ENCODE results near the gene PDIA5. TPM values are rescaled to one million over a fixed set of nuclear protein-coding genes. Genes with fewer than 3 reads are reported as not detected.

Gene PDIA5
- total RNA-seq, 1 experiment from 2014 or later, result 53.6 TPM

GRCh38 chr3:123050666-123051065 lies 16.2 kb upstream of the PDIA5 start:
- no peaks in the 10 kb centered on the region for H3K4me1 ChIP-seq (ENCODE audit: control insufficient read depth, insufficient read depth, low read length)
- ChIA-PET POLR2A (interaction anchor here (0.6 kb wide), 1 partner anchor 1197 kb away, joined by 4 read pairs; no protein-coding TSS in a partner anchor), CTCF (interaction anchor here (0.7 kb wide), 1 partner anchor 17 kb away, joined by 13 read pairs; no protein-coding TSS in a partner anchor)
- ATAC-seq, result no peak
- no peaks in the 10 kb centered on the region for H3K36me3 ChIP-seq (ENCODE audit: control insufficient read depth, insufficient read depth, low read length)
- no peaks in the 10 kb centered on the region; the same call in 1 of the 2 replicates for H3K27me3 ChIP-seq (ENCODE audit: control insufficient read depth, insufficient read depth, low read length)
- intact Hi-C loops (cut with micrococcal nuclease; ENCODE audit: unreplicated experiment) (no loop called here), in situ Hi-C loops (cut with HindIII; ENCODE audit: low pct_unique_long_range_greater_than_20kb, low sequenced_read_pairs) (no loop called here)
- TF ChIP-seq SIN3A (IDR thresholded peaks at IDR 0.05; ENCODE audit: borderline replicate concordance, insufficient read depth, low read depth, low read length) (no peak), POLR2AphosphoS5 (IDR thresholded peaks at IDR 0.05; ENCODE audit: low read depth, low read length) (no peak), CTCF (IDR thresholded peaks at IDR 0.05) (no peak)
- no peak overlapping the region for H3K27ac ChIP-seq (ENCODE audit: low read length)
- H3K4me3 ChIP-seq (ENCODE audit: low read depth in 2 of 2, low read length in 2 of 2), result no peak overlapping the region
- DNase-seq (ENCODE audit: low read depth, low spot score), result no peak
- BruUV-seq (replicated peaks), result no TSS peak
- no peaks in the 10 kb centered on the region for H3K9me3 ChIP-seq (ENCODE audit: control insufficient read depth, insufficient read depth, low read depth, low read length)

DNA sequence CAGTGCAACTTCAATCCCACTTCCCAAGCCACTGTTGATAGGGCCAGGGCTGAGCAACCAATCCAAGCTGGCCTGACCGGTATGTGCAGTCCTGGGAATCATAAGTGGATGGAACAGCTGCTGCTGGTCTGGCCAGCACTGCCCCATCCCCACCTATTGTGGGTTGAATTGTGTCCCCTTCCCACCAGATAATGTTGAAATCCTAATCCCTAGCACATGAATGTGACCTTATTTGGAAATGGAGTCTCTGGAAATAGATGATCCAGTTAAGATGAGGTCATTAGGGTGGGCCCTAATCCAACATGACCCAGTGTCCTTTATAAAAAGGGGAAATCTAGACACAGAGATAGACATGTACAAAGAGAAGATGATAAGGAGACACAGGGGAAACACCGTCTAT lies 13.7 kb upstream of the PDIA5 start:
- ATAC-seq, result no peak
- no peaks in the 10 kb centered on the region; the same call in 1 of the 2 replicates for H3K27me3 ChIP-seq (ENCODE audit: control insufficient read depth, insufficient read depth, low read length)
- H3K36me3 ChIP-seq (ENCODE audit: control insufficient read depth, insufficient read depth, low read length), result no peaks in the 10 kb centered on the region
- CTCF ChIA-PET, result no interaction called here
- H3K27ac ChIP-seq (ENCODE audit: low read length), result no peak overlapping the region
- no peaks in the 10 kb centered on the region for H3K4me1 ChIP-seq (ENCODE audit: control insufficient read depth, insufficient read depth, low read length)
- in situ Hi-C loops (cut with HindIII; ENCODE audit: low pct_unique_long_range_greater_than_20kb, low sequenced_read_pairs) (no loop called here), intact Hi-C loops (cut with micrococcal nuclease; ENCODE audit: unreplicated experiment) (no loop called here)
- DNase-seq (ENCODE audit: low read depth, low spot score), result no peak
- no peaks in the 10 kb centered on the region for H3K9me3 ChIP-seq (ENCODE audit: control insufficient read depth, insufficient read depth, low read depth, low read length)
- no peak overlapping the region for H3K4me3 ChIP-seq (ENCODE audit: low read depth in 2 of 2, low read length in 2 of 2)
- POLR2A ChIA-PET, result no interaction called here
- BruUV-seq (replicated peaks), result no TSS peak
- no peak for TF ChIP-seq TCF7L2 (IDR thresholded peaks at IDR 0.05; ENCODE audit: low read depth, low read length)
- TF ChIP-seq POLR2AphosphoS5 (IDR thresholded peaks at IDR 0.05; ENCODE audit: low read depth, low read length), result no peak
- TF ChIP-seq SIN3A (IDR thresholded peaks at IDR 0.05; ENCODE audit: borderline replicate concordance, insufficient read depth, low read depth, low read length), result no peak
- no peak for TF ChIP-seq CTCF (IDR thresholded peaks at IDR 0.05)
- TF ChIP-seq, protein P1, sequence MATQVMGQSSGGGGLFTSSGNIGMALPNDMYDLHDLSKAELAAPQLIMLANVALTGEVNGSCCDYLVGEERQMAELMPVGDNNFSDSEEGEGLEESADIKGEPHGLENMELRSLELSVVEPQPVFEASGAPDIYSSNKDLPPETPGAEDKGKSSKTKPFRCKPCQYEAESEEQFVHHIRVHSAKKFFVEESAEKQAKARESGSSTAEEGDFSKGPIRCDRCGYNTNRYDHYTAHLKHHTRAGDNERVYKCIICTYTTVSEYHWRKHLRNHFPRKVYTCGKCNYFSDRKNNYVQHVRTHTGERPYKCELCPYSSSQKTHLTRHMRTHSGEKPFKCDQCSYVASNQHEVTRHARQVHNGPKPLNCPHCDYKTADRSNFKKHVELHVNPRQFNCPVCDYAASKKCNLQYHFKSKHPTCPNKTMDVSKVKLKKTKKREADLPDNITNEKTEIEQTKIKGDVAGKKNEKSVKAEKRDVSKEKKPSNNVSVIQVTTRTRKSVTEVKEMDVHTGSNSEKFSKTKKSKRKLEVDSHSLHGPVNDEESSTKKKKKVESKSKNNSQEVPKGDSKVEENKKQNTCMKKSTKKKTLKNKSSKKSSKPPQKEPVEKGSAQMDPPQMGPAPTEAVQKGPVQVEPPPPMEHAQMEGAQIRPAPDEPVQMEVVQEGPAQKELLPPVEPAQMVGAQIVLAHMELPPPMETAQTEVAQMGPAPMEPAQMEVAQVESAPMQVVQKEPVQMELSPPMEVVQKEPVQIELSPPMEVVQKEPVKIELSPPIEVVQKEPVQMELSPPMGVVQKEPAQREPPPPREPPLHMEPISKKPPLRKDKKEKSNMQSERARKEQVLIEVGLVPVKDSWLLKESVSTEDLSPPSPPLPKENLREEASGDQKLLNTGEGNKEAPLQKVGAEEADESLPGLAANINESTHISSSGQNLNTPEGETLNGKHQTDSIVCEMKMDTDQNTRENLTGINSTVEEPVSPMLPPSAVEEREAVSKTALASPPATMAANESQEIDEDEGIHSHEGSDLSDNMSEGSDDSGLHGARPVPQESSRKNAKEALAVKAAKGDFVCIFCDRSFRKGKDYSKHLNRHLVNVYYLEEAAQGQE (IDR thresholded peaks at IDR 0.05; ENCODE audit: insufficient read depth in 1 of 2, low read depth in 2 of 2, low read length in 1 of 2), result no peak
